GM23338 (cell line): Measurements from ENCODE around the gene NT5C. TPM values are rescaled to one million over a fixed set of nuclear protein-coding genes. Genes with fewer than 3 reads are reported as not detected.

Source experiments
- ATAC-seq: fragments of 200-7000 bp; cut with Tn5 transposase; 3 replicates; pipeline ENCODE4 v1.9.1; 2020
- DNase-seq: peaks from one replicate; pipeline ENCODE4 v3.0.0-alpha.2; 2015; ENCODE audit warnings: low spot score
- H2AFZ ChIP-seq: fragments of 200-600 bp; sonication (generic); 2 replicates; pipeline ENCODE4 v1.8.0; 2016; ENCODE audit warnings: antibody characterized with exemption, mild to moderate bottlenecking, moderate library complexity
- H3F3A ChIP-seq: fragments of 200-600 bp; sonication (generic); replicated peaks from 2 replicates; pipeline ENCODE4 v1.8.0; 2017; ENCODE audit warnings: antibody characterized with exemption, mixed run types, low read depth
- H3K27ac ChIP-seq: fragments of 200-600 bp; sonication (generic); 2 replicates; pipeline ENCODE4 v1.6.1; 2016; ENCODE audit warnings: low read depth
- H3K27me3 ChIP-seq: fragments of 200-600 bp; sonication (generic); 2 replicates; pipeline ENCODE4 v1.8.0; 2016; ENCODE audit warnings: mild to moderate bottlenecking, mixed run types, moderate library complexity; ENCODE audit not compliant: insufficient read depth
- H3K36me3 ChIP-seq: fragments of 200-600 bp; sonication (generic); 2 replicates; pipeline ENCODE4 v1.8.0; 2016; ENCODE audit warnings: mild to moderate bottlenecking; ENCODE audit not compliant: insufficient read depth
- H3K4me1 ChIP-seq: fragments of 200-600 bp; sonication (generic); 2 replicates; pipeline ENCODE4 v1.8.0; 2016; ENCODE audit warnings: mild to moderate bottlenecking, moderate library complexity; ENCODE audit not compliant: insufficient read depth
- H3K4me2 ChIP-seq: fragments of 200-600 bp; sonication (generic); 2 replicates; pipeline ENCODE4 v1.7.1; 2017; ENCODE audit warnings: mixed run types
- H3K4me3 ChIP-seq: fragments of 200-600 bp; sonication (generic); 2 replicates; pipeline ENCODE4 v1.6.1; 2016; ENCODE audit warnings: mixed run types
- H3K79me2 ChIP-seq: fragments of 200-600 bp; sonication (generic); replicated peaks from 2 replicates; pipeline ENCODE4 v1.8.0; 2017; ENCODE audit warnings: mild to moderate bottlenecking; ENCODE audit not compliant: insufficient read depth
- H3K9me2 ChIP-seq: fragments of 200-600 bp; sonication (generic); 2 replicates; pipeline ENCODE4 v1.8.0; 2017; ENCODE audit not compliant: insufficient read depth
- H4K20me1 ChIP-seq: fragments of 200-600 bp; sonication (generic); replicated peaks from 2 replicates; pipeline ENCODE4 v1.8.0; 2017; ENCODE audit warnings: mild to moderate bottlenecking; ENCODE audit not compliant: insufficient read depth
- H3K27ac Mint-ChIP-seq: 2 replicates; pipeline ENCODE4 v1.8.0; 2020; ENCODE audit warnings: inconsistent platforms, mild to moderate bottlenecking, moderate library complexity, mixed read lengths
- H3K27me3 Mint-ChIP-seq: 3 replicates; pipeline ENCODE4 v1.8.0; 2022; ENCODE audit warnings: low read depth, mild to moderate bottlenecking, moderate library complexity, mixed read lengths, inconsistent platforms; ENCODE audit not compliant: insufficient read depth, poor library complexity
- H3K36me3 Mint-ChIP-seq: 3 replicates; pipeline ENCODE4 v1.8.0; 2021; ENCODE audit warnings: low read depth, mild to moderate bottlenecking, inconsistent platforms, moderate library complexity, mixed read lengths
- H3K4me1 Mint-ChIP-seq: 3 replicates; pipeline ENCODE4 v1.8.0; 2020; ENCODE audit warnings: mild to moderate bottlenecking, inconsistent platforms, mixed read lengths
- H3K4me3 Mint-ChIP-seq: 3 replicates; pipeline ENCODE4 v1.8.0; 2021; ENCODE audit warnings: moderate library complexity, mild to moderate bottlenecking, inconsistent platforms, mixed read lengths
- H3K9me3 Mint-ChIP-seq: 3 replicates; pipeline ENCODE4 v1.8.0; 2020; ENCODE audit warnings: moderate library complexity, mild to moderate bottlenecking, inconsistent platforms, mixed read lengths
- CREB1 ChIP-seq: fragments of 250-450 bp; sonication (Bioruptor Pico); IDR thresholded peaks from 2 replicates; pipeline ENCODE4 v1.5.0; 2020; ENCODE audit warnings: low read depth, mild to moderate bottlenecking, moderate library complexity
- EZH2 ChIP-seq: fragments of 200-600 bp; sonication (generic); IDR thresholded peaks from one replicate; pipeline ENCODE4 v1.8.0; 2017; ENCODE audit warnings: antibody characterized with exemption, mild to moderate bottlenecking, low read depth; ENCODE audit not compliant: unreplicated experiment
- EZH2phosphoT487 ChIP-seq: fragments of 200-600 bp; sonication (generic); IDR thresholded peaks from one replicate; pipeline ENCODE4 v1.8.1; 2018; ENCODE audit warnings: antibody characterized with exemption; ENCODE audit not compliant: unreplicated experiment
- JUNB ChIP-seq: IDR thresholded peaks from one replicate; pipeline ENCODE4 v1.6.1; 2016; ENCODE audit warnings: antibody characterized with exemption; ENCODE audit not compliant: unreplicated experiment
- NANOG ChIP-seq: IDR thresholded peaks from 2 replicates; pipeline ENCODE4 v1.6.1; 2016; ENCODE audit warnings: antibody characterized with exemption, borderline replicate concordance
- POLR2AphosphoS5 ChIP-seq: IDR thresholded peaks from 2 replicates; pipeline ENCODE4 v1.6.1; 2016; ENCODE audit warnings: antibody characterized with exemption, low read depth
- STAT1 ChIP-seq: IDR thresholded peaks from one replicate; pipeline ENCODE4 v1.6.1; 2016; ENCODE audit warnings: antibody characterized with exemption; ENCODE audit not compliant: unreplicated experiment
- ZNF114 ChIP-seq: fragments of 250-450 bp; sonication (Bioruptor Pico); IDR thresholded peaks from 2 replicates; pipeline ENCODE4 v1.5.0; 2020; ENCODE audit warnings: mild to moderate bottlenecking, moderate library complexity
- ZNF331 ChIP-seq: fragments of 250-450 bp; sonication (Bioruptor Pico); IDR thresholded peaks from 2 replicates; pipeline ENCODE4 v1.5.0; 2020; ENCODE audit warnings: low read depth, mild to moderate bottlenecking, moderate library complexity
- polyA plus RNA-seq: library from polyadenylated mRNA; unstranded; fragments of >200 nt; fragmentation: Nextera tagmentation; extraction: Ambion mirVana; gene quantifications from 2 replicates; pipeline ENCODE4 v1.2.1, GENCODE V29; 2016
- total RNA-seq: library from RNA; depleted of rRNA; stranded (reverse); fragments of >200 nt; shearing (Covaris generic); gene quantifications from 2 replicates; pipeline ENCODE4 v1.2.3, GENCODE V29; 2014
- TF ChIP-seq, protein P1 (sequence below), 2 experiments: fragments of 200-600 bp in 1 of 2; sonication (generic) in 1 of 2; conservative IDR thresholded peaks; 2 replicates each; pipeline versions ENCODE4 v1.5.1 to v1.6.1; 2016 to 2017; ENCODE audit warnings: antibody characterized with exemption in 2 of 2, low read depth in 2 of 2, mild to moderate bottlenecking in 2 of 2, moderate library complexity in 1 of 2
- TF ChIP-seq, protein P2 (sequence below): IDR thresholded peaks from 2 replicates; pipeline ENCODE4 v1.6.1; 2016; ENCODE audit warnings: antibody characterized with exemption
- TF ChIP-seq, protein P3 (sequence below): fragments of 250-450 bp; sonication (Bioruptor Pico); IDR thresholded peaks from 2 replicates; pipeline ENCODE4 v1.5.0; 2020; ENCODE audit warnings: mild to moderate bottlenecking, moderate library complexity

NT5C gene
- total and polyA plus RNA-seq, 2 experiments from 2014 or later, result 91.7 to 120 TPM

DNA sequence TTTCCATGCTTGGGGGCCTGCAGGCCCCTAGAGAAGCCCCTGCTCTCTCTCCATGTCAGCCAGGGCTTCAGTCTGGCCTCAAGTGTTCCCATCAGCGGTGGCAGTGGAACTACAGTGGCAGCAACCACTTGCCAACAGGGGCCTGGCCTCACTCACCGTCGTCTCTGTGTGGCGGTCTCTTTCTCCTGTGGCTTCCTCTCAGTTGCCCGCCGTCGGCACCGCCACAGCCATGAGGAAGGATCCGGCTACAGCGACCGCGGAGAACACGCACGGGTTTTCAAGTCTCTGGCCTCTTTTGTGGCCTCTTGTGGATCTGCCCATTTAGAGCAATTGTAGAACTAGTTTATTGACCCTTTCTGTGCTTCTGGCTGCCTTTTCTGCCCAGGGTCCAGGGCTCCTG is 13.2 kb downstream of the NT5C start (continued):
- TF ChIP-seq, protein P1, sequence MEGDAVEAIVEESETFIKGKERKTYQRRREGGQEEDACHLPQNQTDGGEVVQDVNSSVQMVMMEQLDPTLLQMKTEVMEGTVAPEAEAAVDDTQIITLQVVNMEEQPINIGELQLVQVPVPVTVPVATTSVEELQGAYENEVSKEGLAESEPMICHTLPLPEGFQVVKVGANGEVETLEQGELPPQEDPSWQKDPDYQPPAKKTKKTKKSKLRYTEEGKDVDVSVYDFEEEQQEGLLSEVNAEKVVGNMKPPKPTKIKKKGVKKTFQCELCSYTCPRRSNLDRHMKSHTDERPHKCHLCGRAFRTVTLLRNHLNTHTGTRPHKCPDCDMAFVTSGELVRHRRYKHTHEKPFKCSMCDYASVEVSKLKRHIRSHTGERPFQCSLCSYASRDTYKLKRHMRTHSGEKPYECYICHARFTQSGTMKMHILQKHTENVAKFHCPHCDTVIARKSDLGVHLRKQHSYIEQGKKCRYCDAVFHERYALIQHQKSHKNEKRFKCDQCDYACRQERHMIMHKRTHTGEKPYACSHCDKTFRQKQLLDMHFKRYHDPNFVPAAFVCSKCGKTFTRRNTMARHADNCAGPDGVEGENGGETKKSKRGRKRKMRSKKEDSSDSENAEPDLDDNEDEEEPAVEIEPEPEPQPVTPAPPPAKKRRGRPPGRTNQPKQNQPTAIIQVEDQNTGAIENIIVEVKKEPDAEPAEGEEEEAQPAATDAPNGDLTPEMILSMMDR (conservative IDR thresholded peaks at IDR 0.05; ENCODE audit: low read depth in 2 of 2), result no peak

DNA sequence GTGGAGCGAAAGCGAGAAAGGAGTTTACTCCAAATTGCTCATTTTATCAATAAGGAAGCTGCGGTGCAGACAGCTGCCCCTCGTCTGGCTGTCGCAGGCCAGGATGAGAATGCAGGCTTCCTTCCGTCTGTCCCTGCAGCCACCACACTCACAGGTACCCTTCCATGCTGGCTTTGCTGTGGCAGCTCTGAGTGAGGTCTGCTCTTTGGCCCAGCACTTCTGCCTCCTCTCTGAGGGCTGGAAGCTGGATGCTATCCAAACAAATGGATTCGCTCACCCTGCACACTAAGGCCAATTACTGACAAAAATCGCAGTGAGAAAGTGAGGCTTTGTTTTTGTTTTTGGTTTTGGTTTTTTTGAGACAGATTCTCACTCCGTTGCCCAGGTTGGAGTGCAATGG is 14.8 kb downstream of the NT5C start:
- peaks cover 5% of the 10 kb centered on the region for H3K79me2 ChIP-seq
- no peaks in the 10 kb centered on the region for H3K36me3 ChIP-seq
- 0 out of 2 replicates have a peak overlapping the region, but pooled peaks have one; percentile 32 for H3K27ac ChIP-seq
- no peak overlapping the region for H3K4me3 ChIP-seq
- H3K4me1 Mint-ChIP-seq, result peaks cover 16% of the 10 kb centered on the region
- H3K9me3 Mint-ChIP-seq, result no peaks in the 10 kb centered on the region
- no peak overlapping the region for H3K4me3 Mint-ChIP-seq
- no peaks in the 10 kb centered on the region; the same call in 1 of the 2 replicates for H4K20me1 ChIP-seq
- H3K9me2 ChIP-seq, result no peaks in the 10 kb centered on the region
- H3K4me2 ChIP-seq, result no peak overlapping the region
- H3K27me3 ChIP-seq, result no peaks in the 10 kb centered on the region
- H3K27ac Mint-ChIP-seq, result no peak overlapping the region
- peaks cover 4% of the 10 kb centered on the region; the same call in 1 of the 2 replicates for H3K4me1 ChIP-seq
- no peak overlapping the region for H2AFZ ChIP-seq
- H3K27me3 Mint-ChIP-seq, result peaks cover 5% of the 10 kb centered on the region
- ATAC-seq, result no peak
- 0 out of 2 replicates have a peak, but pooled peaks cover 11% of the 10 kb centered on the region for H3F3A ChIP-seq
- H3K36me3 Mint-ChIP-seq, result peaks cover 22% of the 10 kb centered on the region
- DNase-seq, result no peak
- TF ChIP-seq POLR2AphosphoS5 (no peak), ZNF331 (CRISPR knock-in tag) (no peak), NANOG (no peak), CREB1 (no peak), EZH2phosphoT487 (no peak), EZH2 (no peak), ZNF114 (CRISPR knock-in tag) (no peak), JUNB (no peak), STAT1 (no peak)
- TF ChIP-seq, protein P1 (conservative IDR thresholded peaks at IDR 0.05; ENCODE audit: low read depth in 2 of 2), result no peak
- TF ChIP-seq, protein P2, sequence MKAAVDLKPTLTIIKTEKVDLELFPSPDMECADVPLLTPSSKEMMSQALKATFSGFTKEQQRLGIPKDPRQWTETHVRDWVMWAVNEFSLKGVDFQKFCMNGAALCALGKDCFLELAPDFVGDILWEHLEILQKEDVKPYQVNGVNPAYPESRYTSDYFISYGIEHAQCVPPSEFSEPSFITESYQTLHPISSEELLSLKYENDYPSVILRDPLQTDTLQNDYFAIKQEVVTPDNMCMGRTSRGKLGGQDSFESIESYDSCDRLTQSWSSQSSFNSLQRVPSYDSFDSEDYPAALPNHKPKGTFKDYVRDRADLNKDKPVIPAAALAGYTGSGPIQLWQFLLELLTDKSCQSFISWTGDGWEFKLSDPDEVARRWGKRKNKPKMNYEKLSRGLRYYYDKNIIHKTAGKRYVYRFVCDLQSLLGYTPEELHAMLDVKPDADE, result no peak
- TF ChIP-seq, protein P3, sequence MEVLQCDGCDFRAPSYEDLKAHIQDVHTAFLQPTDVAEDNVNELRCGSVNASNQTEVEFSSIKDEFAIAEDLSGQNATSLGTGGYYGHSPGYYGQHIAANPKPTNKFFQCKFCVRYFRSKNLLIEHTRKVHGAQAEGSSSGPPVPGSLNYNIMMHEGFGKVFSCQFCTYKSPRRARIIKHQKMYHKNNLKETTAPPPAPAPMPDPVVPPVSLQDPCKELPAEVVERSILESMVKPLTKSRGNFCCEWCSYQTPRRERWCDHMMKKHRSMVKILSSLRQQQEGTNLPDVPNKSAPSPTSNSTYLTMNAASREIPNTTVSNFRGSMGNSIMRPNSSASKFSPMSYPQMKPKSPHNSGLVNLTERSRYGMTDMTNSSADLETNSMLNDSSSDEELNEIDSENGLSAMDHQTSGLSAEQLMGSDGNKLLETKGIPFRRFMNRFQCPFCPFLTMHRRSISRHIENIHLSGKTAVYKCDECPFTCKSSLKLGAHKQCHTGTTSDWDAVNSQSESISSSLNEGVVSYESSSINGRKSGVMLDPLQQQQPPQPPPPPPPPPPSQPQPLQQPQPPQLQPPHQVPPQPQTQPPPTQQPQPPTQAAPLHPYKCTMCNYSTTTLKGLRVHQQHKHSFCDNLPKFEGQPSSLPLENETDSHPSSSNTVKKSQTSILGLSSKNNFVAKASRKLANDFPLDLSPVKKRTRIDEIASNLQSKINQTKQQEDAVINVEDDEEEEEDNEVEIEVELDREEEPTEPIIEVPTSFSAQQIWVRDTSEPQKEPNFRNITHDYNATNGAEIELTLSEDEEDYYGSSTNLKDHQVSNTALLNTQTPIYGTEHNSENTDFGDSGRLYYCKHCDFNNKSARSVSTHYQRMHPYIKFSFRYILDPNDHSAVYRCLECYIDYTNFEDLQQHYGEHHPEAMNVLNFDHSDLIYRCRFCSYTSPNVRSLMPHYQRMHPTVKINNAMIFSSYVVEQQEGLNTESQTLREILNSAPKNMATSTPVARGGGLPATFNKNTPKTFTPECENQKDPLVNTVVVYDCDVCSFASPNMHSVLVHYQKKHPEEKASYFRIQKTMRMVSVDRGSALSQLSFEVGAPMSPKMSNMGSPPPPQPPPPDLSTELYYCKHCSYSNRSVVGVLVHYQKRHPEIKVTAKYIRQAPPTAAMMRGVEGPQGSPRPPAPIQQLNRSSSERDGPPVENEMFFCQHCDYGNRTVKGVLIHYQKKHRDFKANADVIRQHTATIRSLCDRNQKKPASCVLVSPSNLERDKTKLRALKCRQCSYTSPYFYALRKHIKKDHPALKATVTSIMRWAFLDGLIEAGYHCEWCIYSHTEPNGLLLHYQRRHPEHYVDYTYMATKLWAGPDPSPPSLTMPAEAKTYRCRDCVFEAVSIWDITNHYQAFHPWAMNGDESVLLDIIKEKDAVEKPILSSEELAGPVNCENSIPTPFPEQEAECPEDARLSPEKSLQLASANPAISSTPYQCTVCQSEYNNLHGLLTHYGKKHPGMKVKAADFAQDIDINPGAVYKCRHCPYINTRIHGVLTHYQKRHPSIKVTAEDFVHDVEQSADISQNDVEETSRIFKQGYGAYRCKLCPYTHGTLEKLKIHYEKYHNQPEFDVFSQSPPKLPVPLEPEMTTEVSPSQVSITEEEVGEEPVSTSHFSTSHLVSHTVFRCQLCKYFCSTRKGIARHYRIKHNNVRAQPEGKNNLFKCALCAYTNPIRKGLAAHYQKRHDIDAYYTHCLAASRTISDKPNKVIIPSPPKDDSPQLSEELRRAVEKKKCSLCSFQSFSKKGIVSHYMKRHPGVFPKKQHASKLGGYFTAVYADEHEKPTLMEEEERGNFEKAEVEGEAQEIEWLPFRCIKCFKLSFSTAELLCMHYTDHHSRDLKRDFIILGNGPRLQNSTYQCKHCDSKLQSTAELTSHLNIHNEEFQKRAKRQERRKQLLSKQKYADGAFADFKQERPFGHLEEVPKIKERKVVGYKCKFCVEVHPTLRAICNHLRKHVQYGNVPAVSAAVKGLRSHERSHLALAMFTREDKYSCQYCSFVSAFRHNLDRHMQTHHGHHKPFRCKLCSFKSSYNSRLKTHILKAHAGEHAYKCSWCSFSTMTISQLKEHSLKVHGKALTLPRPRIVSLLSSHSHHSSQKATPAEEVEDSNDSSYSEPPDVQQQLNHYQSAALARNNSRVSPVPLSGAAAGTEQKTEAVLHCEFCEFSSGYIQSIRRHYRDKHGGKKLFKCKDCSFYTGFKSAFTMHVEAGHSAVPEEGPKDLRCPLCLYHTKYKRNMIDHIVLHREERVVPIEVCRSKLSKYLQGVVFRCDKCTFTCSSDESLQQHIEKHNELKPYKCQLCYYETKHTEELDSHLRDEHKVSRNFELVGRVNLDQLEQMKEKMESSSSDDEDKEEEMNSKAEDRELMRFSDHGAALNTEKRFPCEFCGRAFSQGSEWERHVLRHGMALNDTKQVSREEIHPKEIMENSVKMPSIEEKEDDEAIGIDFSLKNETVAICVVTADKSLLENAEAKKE (CRISPR knock-in tag), result no peak
